ENCODE data around the gene IZUMO1. TPM values are rescaled to one million over a fixed set of nuclear protein-coding genes. Genes with fewer than 3 reads are reported as not detected.
"Not testable (repeated sequence)": the region's sequence is repeated elsewhere in the genome, so short reads cannot be mapped to it uniquely, and the experiment has no call there.

Gene IZUMO1
- total RNA-seq, 2 experiments from 2014 or later, result not detected

DNA sequence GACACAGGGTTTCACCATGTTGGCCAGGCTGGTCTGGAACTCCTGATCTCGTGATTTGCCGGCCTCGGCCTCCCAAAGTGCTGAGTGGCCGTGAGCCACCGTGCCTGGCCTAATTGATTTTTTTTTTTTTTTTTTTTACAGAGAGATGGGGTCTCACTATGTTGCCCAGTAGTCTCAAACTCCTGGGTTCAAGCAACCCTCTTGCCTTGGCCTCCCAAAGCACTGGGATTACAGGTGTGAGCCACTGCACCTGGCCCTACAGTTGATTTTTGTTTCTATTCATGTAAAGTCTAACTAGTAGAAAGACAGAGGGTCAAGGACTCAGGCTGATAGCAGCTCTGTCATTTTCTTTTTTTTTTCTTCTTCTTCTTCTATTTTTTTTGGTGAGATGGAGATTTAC is 30.4 kb upstream of the IZUMO1 start:
- CTCF ChIA-PET, result no interaction called here
- Mint-ChIP-seq H3K27ac (no peak overlapping the region), H3K36me3 (ENCODE audit: low read depth) (no peaks in the 10 kb centered on the region), H3K4me3 (no peak overlapping the region), H3K27me3 (ENCODE audit: low read depth) (peaks cover 2% of the 10 kb centered on the region), H3K9me3 (no peaks in the 10 kb centered on the region), H3K4me1 (ENCODE audit: low read depth) (no peaks in the 10 kb centered on the region)
- DNase-seq, result no peak
- intact Hi-C loops (cut with micrococcal nuclease), result no loop called here

DNA sequence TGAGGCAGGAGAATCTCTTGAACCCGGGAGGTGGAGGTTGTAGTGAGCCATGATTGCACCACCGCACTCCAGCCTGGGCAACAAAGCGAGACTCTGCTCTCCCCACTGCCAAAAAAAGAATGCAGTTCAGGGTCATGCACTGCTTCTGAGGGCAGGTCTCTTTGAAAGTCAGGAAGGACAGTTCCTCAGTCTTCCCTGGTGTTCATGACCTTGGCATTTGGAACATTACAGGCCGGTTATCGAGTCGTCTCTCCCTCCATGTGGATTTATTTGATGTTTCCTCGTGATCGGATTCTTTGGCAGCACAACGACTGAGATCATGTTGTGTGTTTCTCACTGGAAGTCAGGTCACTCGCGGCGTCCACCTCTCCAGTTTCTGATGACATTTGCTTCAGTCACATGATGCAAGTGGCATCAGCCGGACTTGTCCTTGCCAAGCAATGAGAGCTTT is 25.8 kb upstream of the IZUMO1 start:
- Mint-ChIP-seq H3K4me3 (no peak overlapping the region), H3K36me3 (ENCODE audit: low read depth) (no peaks in the 10 kb centered on the region), H3K9me3 (no peaks in the 10 kb centered on the region), H3K27me3 (ENCODE audit: low read depth) (peaks cover 6% of the 10 kb centered on the region), H3K4me1 (ENCODE audit: low read depth) (no peaks in the 10 kb centered on the region), H3K27ac (no peak overlapping the region)
- no peak for DNase-seq
- intact Hi-C loops (cut with micrococcal nuclease), result no loop called here
- CTCF ChIA-PET, result interaction anchor here (0.9 kb wide), 1 partner anchor 15 kb away, joined by 3 read pairs; no protein-coding TSS in a partner anchor

DNA sequence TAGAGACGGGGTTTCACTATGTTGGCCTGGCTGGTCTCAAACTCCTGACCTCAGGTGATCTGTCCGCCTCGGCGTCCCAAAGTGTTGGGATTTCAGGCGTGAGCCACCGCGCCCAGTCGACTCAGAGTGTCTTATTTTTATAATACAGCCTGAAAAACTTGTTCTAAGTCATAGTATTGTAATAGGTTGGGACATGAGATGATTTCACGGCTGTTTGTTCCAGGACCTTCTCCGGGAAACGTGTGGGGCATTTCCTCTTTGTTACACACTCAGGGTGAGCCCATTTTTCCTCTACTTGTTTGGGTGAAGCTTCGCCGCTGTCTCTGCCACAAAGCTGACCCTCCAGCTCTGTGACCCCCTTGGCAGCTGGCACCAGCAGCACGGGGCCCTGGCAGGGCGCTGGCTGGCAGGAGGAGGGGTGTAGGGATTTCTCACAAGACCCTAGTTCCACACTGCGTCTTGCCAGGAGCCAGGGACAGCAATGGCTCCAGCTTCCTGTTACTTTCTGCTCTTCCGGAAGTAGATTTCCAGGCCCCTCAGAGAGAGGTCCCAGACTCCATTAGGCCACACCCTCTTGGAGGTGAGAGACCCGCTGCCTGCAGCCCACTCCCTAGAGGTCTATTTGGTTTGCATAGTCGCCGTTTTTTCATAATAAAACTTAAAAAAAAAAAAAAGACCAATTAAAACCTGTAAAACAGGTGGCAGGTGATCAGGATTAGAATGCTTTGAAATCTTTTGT is 24.2 kb upstream of the IZUMO1 start:
- intact Hi-C loops (cut with micrococcal nuclease), result no loop called here
- no peak for DNase-seq
- H3K4me3 Mint-ChIP-seq, result no peak overlapping the region
- no peaks in the 10 kb centered on the region for H3K4me1 Mint-ChIP-seq (ENCODE audit: low read depth)
- peaks cover 6% of the 10 kb centered on the region for H3K27me3 Mint-ChIP-seq (ENCODE audit: low read depth)
- no peaks in the 10 kb centered on the region for H3K36me3 Mint-ChIP-seq (ENCODE audit: low read depth)
- H3K9me3 Mint-ChIP-seq, result no peaks in the 10 kb centered on the region
- CTCF ChIA-PET, result no interaction called here
- no peak overlapping the region for H3K27ac Mint-ChIP-seq

- H3K4me1 Mint-ChIP-seq (ENCODE audit: low read depth), result no peaks in the 10 kb centered on the region
- no peak for DNase-seq
- CTCF ChIA-PET, result interaction anchor here (0.7 kb wide), 2 partner anchors 25 to 45 kb away, joined by 3 read pairs; no protein-coding TSS in a partner anchor
- intact Hi-C loops (cut with micrococcal nuclease), result no loop called here
- H3K4me3 Mint-ChIP-seq, result no peak overlapping the region
- H3K36me3 Mint-ChIP-seq (ENCODE audit: low read depth), result no peaks in the 10 kb centered on the region
- no peak overlapping the region for H3K27ac Mint-ChIP-seq
- peaks cover 6% of the 10 kb centered on the region for H3K27me3 Mint-ChIP-seq (ENCODE audit: low read depth)
- no peaks in the 10 kb centered on the region for H3K9me3 Mint-ChIP-seq
Measured at GRCh38 chr19:48770266-48770665, 23.6 kb upstream of the IZUMO1 start.

DNA sequence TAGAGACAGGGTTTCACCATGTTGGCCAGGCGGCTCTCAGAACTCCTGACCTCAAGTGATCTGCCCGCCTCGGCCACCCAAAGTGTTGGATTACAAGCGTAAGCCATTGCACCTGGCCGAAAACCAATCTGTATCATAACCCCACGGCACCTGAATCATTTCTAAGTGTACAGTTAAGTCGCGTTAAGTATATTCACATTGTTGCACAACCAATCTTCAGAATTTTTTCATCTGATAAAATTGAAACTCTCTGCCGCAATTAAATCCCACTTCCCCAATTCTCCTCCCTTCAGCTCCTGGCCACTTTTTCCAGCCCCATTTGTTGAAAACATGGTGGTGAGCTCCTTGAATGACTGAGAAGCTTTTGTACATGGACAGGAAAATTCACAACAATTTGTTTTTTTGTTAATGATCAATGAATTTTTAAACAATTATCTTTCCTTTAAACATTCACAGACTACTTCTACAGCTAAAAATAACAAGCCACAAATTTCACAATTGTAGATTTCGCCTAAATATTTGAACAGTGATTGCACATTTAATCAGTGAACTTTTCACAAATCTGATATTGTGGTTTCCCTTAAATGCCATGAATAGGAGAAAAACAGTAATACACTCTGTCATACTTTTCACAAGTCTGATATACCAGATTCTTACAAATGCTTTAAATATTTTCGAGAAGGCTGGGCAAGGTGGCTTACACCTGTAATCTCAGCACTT is 22.4 kb upstream of the IZUMO1 start:
- Mint-ChIP-seq H3K27ac (no peak overlapping the region), H3K9me3 (no peaks in the 10 kb centered on the region), H3K4me3 (no peak overlapping the region), H3K36me3 (ENCODE audit: low read depth) (no peaks in the 10 kb centered on the region), H3K4me1 (ENCODE audit: low read depth) (no peaks in the 10 kb centered on the region), H3K27me3 (ENCODE audit: low read depth) (peaks cover 6% of the 10 kb centered on the region)
- CTCF ChIA-PET, result interaction anchor here (0.7 kb wide), 4 partner anchors 26 to 233 kb away, joined by 3 to 5 read pairs (median 3); no protein-coding TSS in a partner anchor
- intact Hi-C loops (cut with micrococcal nuclease), result no loop called here
- no peak for DNase-seq

GRCh38 chr19:48768171-48768753 is 21.6 kb upstream of the IZUMO1 start:
- H3K36me3 Mint-ChIP-seq (ENCODE audit: low read depth); intact Hi-C loops (cut with micrococcal nuclease); H3K27me3 Mint-ChIP-seq (ENCODE audit: low read depth); H3K9me3 Mint-ChIP-seq; H3K4me3 Mint-ChIP-seq; DNase-seq; H3K27ac Mint-ChIP-seq; H3K4me1 Mint-ChIP-seq (ENCODE audit: low read depth): not testable (repeated sequence)
- CTCF ChIA-PET, result interaction anchor here (0.7 kb wide), 1 partner anchor 233 kb away, joined by 5 read pairs; no protein-coding TSS in a partner anchor

GRCh38 chr19:48765816-48766215 is 19.1 kb upstream of the IZUMO1 start:
- H3K27ac Mint-ChIP-seq; H3K36me3 Mint-ChIP-seq (ENCODE audit: low read depth); DNase-seq; H3K4me1 Mint-ChIP-seq (ENCODE audit: low read depth); H3K4me3 Mint-ChIP-seq; H3K27me3 Mint-ChIP-seq (ENCODE audit: low read depth); intact Hi-C loops (cut with micrococcal nuclease); H3K9me3 Mint-ChIP-seq: not testable (repeated sequence)
- CTCF ChIA-PET, result interaction anchor here (1.0 kb wide), 1 partner anchor 77 kb away, joined by 5 read pairs; no protein-coding TSS in a partner anchor

DNA sequence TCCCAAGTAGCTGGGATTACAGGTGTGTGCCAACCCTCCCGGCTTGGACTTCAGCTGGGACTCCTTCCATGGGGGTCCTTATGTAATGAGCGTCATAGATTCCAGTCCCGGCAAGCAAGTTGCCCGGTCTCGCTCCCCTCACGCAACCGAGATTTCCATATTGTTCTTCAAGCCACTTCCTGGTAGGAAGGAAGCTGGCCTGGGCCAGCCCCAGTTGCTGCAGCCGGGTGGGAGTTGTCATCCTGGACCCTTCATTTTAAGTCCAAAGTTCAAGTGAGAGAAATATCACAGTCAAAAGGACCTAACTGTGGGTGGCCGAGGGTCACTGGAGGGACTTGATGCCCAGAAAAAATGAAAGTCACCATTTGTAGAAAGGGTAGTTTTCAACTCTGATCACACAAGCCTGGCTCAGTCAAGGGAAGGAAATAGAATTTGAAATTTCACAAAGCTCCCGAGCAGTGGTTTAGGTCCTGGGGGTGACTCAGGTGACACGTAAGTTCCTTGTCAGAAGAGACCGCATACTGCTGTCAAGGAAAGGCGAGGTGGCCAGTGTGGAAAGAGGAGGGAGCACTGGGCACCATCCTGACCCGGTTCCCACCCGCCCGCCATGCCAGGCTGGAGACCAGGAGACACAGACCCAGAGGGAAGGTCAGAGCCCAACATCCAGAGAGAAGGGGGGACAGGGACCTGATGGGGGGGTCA is 13.9 kb upstream of the IZUMO1 start:
- CTCF ChIA-PET, result interaction anchor here (0.6 kb wide), 1 partner anchor 49 kb away, joined by 4 read pairs; no protein-coding TSS in a partner anchor
- peaks cover 5% of the 10 kb centered on the region for H3K4me1 Mint-ChIP-seq (ENCODE audit: low read depth)
- DNase-seq, result no peak
- no peak overlapping the region for H3K27ac Mint-ChIP-seq
- no peaks in the 10 kb centered on the region for H3K9me3 Mint-ChIP-seq
- H3K4me3 Mint-ChIP-seq, result no peak overlapping the region
- H3K36me3 Mint-ChIP-seq (ENCODE audit: low read depth), result no peaks in the 10 kb centered on the region
- peaks cover 7% of the 10 kb centered on the region for H3K27me3 Mint-ChIP-seq (ENCODE audit: low read depth)
- intact Hi-C loops (cut with micrococcal nuclease), result no loop called here

DNA sequence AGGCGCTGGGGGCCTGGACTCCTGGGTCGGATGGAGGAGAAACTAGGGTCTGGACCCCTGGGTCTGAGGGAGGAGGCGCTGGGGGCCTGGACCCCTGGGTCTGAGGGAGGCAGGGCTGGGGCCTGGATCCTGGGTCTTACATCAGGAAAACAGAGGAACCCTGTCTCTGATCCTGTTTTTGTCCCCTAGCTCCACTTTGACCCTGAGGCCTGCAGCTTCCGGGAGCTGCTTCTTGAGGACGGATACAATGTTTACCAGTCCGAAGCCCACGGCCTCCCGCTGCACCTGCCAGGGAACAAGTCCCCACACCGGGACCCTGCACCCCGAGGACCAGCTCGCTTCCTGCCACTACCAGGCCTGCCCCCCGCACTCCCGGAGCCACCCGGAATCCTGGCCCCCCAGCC is 11.0 kb upstream of the IZUMO1 start:
- Mint-ChIP-seq H3K27me3 (ENCODE audit: low read depth) (peaks cover 20% of the 10 kb centered on the region), H3K36me3 (ENCODE audit: low read depth) (no peaks in the 10 kb centered on the region), H3K9me3 (no peaks in the 10 kb centered on the region), H3K4me1 (ENCODE audit: low read depth) (peaks cover 13% of the 10 kb centered on the region), H3K27ac (no peak overlapping the region), H3K4me3 (no peak overlapping the region)
- intact Hi-C loops (cut with micrococcal nuclease), result no loop called here
- CTCF ChIA-PET, result no interaction called here
- DNase-seq, result no peak

DNA sequence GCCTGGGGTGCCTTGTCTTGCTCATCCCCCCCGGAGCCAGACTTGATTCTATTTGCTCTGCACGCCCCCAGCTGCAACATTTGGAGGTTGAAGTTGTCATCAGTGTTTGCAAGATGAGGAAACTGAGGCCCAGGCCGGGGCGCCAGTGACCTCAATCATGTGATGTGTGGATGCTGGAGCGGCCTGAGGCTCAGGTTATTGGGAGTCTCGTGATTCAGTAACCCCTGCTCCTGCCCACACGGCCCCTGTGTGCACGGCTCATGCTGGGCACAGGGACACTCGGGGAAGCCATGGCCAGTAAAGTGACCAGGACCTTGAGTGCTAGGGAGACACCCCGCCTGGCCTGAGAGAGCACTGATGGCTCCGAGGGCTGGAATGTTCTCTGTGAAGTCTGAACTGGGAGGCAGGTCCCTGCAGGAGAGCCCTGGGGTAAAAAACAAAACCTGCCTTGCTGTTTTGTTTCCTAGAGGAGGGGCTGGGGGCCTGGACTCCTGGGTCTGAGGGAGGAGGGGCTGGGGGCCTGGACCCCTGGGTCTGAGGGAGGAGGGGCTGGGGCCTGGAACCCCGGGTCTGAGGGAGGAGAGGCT is 10.5 kb upstream of the IZUMO1 start:
- peaks cover 14% of the 10 kb centered on the region for H3K4me1 Mint-ChIP-seq (ENCODE audit: low read depth)
- H3K36me3 Mint-ChIP-seq (ENCODE audit: low read depth), result no peaks in the 10 kb centered on the region
- H3K27me3 Mint-ChIP-seq (ENCODE audit: low read depth), result peaks cover 22% of the 10 kb centered on the region
- CTCF ChIA-PET, result no interaction called here
- H3K4me3 Mint-ChIP-seq, result no peak overlapping the region
- intact Hi-C loops (cut with micrococcal nuclease), result no loop called here
- DNase-seq, result no peak
- H3K27ac Mint-ChIP-seq, result no peak overlapping the region
- H3K9me3 Mint-ChIP-seq, result no peaks in the 10 kb centered on the region

GRCh38 chr19:48756686-48757085 is 10.0 kb upstream of the IZUMO1 start:
- Mint-ChIP-seq H3K36me3 (ENCODE audit: low read depth) (no peaks in the 10 kb centered on the region), H3K9me3 (no peaks in the 10 kb centered on the region), H3K4me1 (ENCODE audit: low read depth) (peaks cover 16% of the 10 kb centered on the region), H3K27ac (no peak overlapping the region), H3K4me3 (no peak overlapping the region), H3K27me3 (ENCODE audit: low read depth) (peaks cover 24% of the 10 kb centered on the region)
- DNase-seq, result no peak
- CTCF ChIA-PET, result no interaction called here
- intact Hi-C loops (cut with micrococcal nuclease), result no loop called here

GRCh38 chr19:48756212-48756611 is 9.5 kb upstream of the IZUMO1 start:
- CTCF ChIA-PET, result interaction anchor here (0.7 kb wide), 1 partner anchor 39 kb away, joined by 3 read pairs; no protein-coding TSS in a partner anchor

More at GRCh38 chr19:48756212-48756611, 9.5 kb upstream of the IZUMO1 start:
- Mint-ChIP-seq H3K4me1 (ENCODE audit: low read depth) (peaks cover 18% of the 10 kb centered on the region), H3K27ac (no peak overlapping the region), H3K36me3 (ENCODE audit: low read depth) (no peaks in the 10 kb centered on the region), H3K27me3 (ENCODE audit: low read depth) (peaks cover 26% of the 10 kb centered on the region), H3K9me3 (no peaks in the 10 kb centered on the region), H3K4me3 (no peak overlapping the region)
- intact Hi-C loops (cut with micrococcal nuclease), result no loop called here
- DNase-seq, result no peak

Measured in activated naive CD4-positive, alpha-beta T cell treated with anti-CD3 and anti-CD28 coated beads for 36 hours (primary cell).